GM12873 (cell line): Measurements from ENCODE around the gene PRORP.

ENCODE experiments used
- CTCF ChIP-seq: IDR thresholded peaks from 2 replicates; pipeline ENCODE4 v1.5.1; 2012; ENCODE audit warnings: low read depth, mild to moderate bottlenecking, moderate library complexity, low read length, control low read depth; ENCODE audit not compliant: insufficient read depth; ENCODE audit errors: missing control alignments

Gene PRORP

GRCh38 chr14:35122696-35123387, 490 bp downstream of the PRORP start:
- TF ChIP-seq CTCF = no peak

DNA sequence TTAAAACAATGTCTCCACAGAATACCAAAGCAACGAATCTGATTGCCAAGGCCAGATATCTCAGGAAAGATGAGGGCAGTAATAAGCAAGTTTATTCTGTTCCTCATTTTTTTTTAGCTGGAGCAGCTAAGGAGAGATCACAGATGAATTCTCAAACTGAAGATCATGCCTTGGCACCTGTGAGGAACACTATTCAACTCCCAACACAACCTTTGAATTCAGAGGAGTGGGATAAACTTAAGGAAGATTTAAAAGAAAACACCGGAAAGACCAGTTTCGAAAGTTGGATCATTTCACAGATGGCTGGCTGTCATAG, 994 bp downstream of the PRORP start:
- TF ChIP-seq CTCF = no peak

GRCh38 chr14:35124127-35124526, 1.8 kb downstream of the PRORP start:
- no peak for TF ChIP-seq CTCF

DNA sequence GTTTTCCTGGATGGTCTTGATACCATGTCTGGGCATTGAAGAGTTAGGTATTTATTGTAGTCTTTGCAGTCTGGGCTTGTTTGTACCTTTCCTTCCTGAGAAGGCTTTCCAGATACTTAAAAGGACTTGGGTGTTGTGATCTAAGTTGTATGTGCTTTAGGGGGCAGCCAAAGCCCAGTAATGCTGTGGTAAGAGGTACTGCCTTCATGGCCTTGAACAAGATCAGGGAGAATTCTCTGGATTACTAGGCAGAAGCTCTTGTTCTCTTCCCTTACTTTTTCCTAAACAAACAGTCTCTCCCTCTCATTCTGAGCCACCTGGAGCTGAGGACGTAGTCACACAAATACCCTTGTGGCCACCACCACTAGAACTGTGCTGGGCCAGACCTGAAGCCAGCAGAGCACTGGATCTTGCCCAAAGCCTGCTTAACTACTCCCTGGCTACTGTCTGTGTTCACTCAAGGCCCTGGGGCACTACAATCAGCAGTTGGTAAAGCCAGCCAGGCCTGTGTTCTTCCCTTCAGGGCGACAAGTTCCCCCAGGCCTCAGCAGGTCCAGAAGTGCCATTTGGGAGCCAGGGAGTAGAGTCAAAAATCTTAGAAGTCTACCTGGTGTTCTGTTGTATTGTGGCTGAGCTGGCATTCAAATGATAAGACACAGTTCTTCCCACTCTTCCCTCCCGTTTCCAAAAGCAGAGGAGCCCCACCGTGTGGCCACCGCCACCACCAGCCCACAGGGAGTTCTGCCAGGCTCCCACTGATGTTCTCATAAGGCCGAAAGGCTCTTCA, 11.4 kb downstream of the PRORP start:
- no peak for TF ChIP-seq CTCF

- no peak for TF ChIP-seq CTCF
Observed at GRCh38 chr14:35134329-35135123, 12.2 kb downstream of the PRORP start.

DNA sequence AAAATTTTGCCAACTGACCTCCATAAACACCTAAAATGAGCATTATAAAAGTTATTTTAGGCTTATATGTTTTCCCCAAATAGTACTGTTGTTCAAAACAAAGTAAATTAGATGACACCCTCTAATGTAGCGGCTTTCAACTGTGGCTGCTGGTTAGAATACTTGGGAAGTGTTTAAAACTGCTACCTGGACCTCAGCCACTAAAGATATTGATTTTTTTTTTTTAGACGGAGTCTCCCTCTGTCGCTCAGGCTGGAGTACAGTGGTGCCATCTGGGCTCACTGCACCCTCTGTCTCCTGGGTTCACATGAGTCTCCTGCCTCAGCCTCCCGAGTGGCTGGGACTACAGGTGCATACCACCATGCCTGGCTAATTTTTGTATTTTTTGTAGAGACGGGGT, 16.2 kb downstream of the PRORP start:
- no peak for TF ChIP-seq CTCF

DNA sequence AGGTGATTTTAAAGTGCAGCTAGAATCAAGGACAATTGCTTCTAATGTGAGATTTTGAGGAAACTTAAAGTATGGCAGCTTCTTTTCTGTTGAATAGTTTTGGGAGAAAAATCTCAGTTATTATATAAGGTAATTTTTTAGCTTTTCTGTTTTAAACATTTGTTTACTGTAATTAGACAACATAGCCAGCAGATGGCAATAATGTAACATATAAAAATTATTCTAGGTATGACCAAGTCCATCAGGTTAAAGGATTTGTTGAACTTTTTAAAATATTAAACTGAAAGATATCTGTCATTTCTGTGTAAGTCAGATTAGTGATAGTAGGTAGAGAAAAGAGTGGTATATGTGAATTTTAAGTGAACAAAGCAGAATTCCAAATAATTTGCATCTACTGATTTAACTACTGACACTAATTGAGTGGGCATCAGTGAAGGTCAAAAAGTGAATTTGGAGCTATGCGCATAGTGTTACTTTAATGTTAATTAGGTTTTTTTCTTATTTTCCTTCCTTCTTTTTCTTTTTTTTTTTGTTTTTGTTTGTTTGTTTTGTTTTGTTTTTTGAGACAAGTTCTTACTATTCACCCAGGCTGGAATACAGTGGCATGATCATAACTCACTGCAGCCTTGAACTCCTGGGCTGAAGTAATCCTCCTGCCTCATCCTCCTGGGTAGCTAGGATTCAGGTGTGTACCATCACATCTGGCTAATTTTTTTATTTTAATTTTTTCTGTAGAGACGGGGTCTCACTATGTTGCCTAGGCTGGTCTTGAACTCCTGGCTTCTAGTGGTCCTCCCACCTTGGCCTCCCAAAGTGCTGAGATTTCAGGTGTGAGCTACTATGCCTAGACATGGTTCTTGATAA, 18.6 kb downstream of the PRORP start:
- peak; percentile 13 for TF ChIP-seq CTCF
